Body of pancreas (tissue), 4 donors: Measurements from ENCODE around the gene VTA1.

Source experiments
- CTCF ChIP-seq, 7 experiments: fragments of 450-650 bp in 4 of 7; fragments of 200-600 bp in 3 of 7; sonication (generic) in 3 of 7; IDR thresholded peaks; one replicate each; pipeline ENCODE4 v1.5.1; 2016 to 2019; ENCODE audit warnings: antibody characterized with exemption in 7 of 7
- POLR2A ChIP-seq, 3 donors: fragments of 450-650 bp; IDR thresholded peaks; one replicate each; pipeline ENCODE4 v1.6.1; 2016; ENCODE audit warnings: antibody characterized with exemption in 3 of 3, mild to moderate bottlenecking in 2 of 3

- no peak for TF ChIP-seq POLR2A (IDR thresholded peaks at IDR 0.05)
- TF ChIP-seq CTCF (IDR thresholded peaks at IDR 0.05): no peak
These were observed 24.3 kb downstream of the VTA1 start for GRCh38 chr6:142171351-142171750.
